ENCODE results near the gene ZMYND19.

Gene ZMYND19

GRCh38 chr9:137588891-137589290 is 1.4 kb downstream of the ZMYND19 start:
- no peak for TF ChIP-seq POLR2A (IDR thresholded peaks at IDR 0.05; ENCODE audit: low read length)
- no peak for TF ChIP-seq GATA1 (IDR thresholded peaks at IDR 0.05; ENCODE audit: low read depth, low read length)
- DNase-seq: no peak

- TF ChIP-seq POLR2A (IDR thresholded peaks at IDR 0.05; ENCODE audit: low read length) (no peak), GATA1 (IDR thresholded peaks at IDR 0.05; ENCODE audit: low read depth, low read length) (no peak)
- no peak for DNase-seq
Observed at GRCh38 chr9:137588311-137588710, 2.0 kb downstream of the ZMYND19 start.

DNA sequence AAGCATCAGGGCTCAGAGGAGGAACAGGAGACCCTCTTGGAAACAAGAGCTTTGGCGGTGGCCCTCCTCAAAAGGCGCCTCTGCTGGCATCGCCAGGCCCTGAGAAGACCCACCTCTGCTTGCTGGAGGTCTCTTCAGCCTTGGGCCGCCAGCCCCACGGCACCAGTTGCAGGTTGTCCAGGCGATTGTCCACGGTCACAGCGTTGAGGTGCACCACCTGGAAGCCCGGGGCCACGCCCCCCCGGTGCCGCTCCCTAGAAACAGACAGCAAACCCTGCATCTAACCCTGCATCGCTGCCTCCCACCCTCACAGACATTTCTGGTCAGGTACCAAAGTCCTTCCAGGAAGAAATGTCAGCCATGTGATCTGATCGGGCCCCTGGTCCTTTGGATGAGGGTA is 3.5 kb downstream of the ZMYND19 start:
- DNase-seq: no peak
- no peak for TF ChIP-seq POLR2A (IDR thresholded peaks at IDR 0.05; ENCODE audit: low read length)
- no peak for TF ChIP-seq GATA1 (IDR thresholded peaks at IDR 0.05; ENCODE audit: low read depth, low read length)

GRCh38 chr9:137583957-137584356 is 6.4 kb downstream of the ZMYND19 start:
- no peak for DNase-seq
- TF ChIP-seq GATA1 (IDR thresholded peaks at IDR 0.05; ENCODE audit: low read depth, low read length) (no peak), POLR2A (IDR thresholded peaks at IDR 0.05; ENCODE audit: low read length) (no peak)

- no peak for TF ChIP-seq GATA1 (IDR thresholded peaks at IDR 0.05; ENCODE audit: low read depth, low read length)
- TF ChIP-seq POLR2A (IDR thresholded peaks at IDR 0.05; ENCODE audit: low read length): no peak
- DNase-seq: no peak
Observed at GRCh38 chr9:137583347-137583746, 7.0 kb downstream of the ZMYND19 start.

DNA sequence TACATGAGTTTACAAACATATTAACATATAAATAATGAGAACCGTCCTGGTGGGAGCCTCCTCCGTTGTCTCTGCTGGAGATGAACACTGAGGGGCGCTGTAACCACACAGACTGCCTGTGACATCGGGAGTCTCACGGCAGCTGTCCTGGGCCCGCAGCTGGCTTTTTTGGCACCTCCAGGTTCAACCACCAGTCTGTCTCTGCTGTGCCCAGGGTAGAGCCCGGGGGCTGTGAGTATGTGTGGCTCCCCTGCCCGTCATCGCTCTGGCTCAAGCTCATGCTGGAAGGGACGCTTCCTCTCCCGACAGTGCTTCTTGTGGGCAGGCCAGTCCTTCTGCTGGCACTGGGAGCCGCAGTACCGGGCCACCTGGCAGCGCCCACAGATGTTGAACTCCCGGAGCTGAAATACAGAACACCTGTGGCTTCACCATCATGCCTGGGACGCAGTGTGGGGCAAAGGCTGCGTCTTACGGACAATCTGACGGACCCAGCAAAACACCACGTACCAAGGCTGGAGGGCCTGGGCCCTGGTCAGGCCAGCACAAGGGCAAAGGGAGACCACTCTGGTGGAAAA is 7.9 kb downstream of the ZMYND19 start:
- DNase-seq: peak; percentile 29 to 45
- TF ChIP-seq GATA1 (IDR thresholded peaks at IDR 0.05; ENCODE audit: low read depth, low read length) (no peak), POLR2A (IDR thresholded peaks at IDR 0.05; ENCODE audit: low read length) (no peak)

DNA sequence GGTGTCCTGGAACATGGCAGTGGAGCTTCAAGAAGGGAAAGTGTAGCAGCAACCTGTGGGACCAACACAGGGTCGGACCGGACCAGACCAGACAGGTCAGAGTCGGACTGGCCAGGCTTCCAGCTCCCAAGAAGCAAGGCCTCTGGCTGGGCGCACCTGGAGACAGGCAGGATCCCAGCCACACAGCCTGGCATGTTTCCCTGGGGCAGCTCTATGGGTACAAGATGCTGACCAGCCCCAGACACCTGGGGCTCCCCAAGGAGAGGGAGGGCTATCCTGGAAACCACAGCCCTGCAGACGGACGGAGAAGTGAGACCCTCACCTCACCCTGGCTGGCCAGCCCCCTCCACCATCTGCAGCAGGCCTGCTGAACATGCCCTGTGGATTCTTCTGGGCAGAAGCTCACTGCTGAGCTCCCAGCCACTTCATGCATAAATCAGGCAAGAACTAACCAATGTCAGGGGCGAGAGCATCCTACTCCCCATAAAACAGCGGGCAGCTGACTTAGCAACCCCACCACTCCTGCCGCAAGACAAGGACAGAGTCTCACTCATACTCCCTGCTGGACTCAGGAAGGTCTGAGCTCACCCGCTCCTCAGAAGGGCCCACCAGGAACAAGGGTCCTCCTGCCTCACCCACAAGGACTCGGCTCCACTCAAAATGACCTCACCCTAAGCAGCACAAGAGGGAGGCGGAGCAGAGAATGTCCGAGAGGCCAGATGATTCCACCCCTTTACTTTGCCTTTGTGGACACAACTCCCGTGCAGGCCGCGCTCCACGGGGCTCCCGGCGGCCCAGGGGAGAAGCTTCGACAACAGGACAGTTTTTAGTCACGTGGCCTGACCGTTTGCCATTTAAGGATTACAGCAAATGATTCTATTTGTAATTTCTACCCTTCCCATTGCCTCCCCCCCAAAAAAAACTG is 8.7 kb downstream of the ZMYND19 start:
- DNase-seq: no peak
- TF ChIP-seq GATA1 (IDR thresholded peaks at IDR 0.05; ENCODE audit: low read depth, low read length) (no peak), POLR2A (IDR thresholded peaks at IDR 0.05; ENCODE audit: low read length) (no peak)

- TF ChIP-seq POLR2A (IDR thresholded peaks at IDR 0.05; ENCODE audit: low read length): no peak
- no peak for TF ChIP-seq GATA1 (IDR thresholded peaks at IDR 0.05; ENCODE audit: low read depth, low read length)
- no peak for DNase-seq
Observed at GRCh38 chr9:137580954-137581322, 9.4 kb downstream of the ZMYND19 start.

- no peak for TF ChIP-seq POLR2A (IDR thresholded peaks at IDR 0.05; ENCODE audit: low read length)
- TF ChIP-seq GATA1 (IDR thresholded peaks at IDR 0.05; ENCODE audit: low read depth, low read length): no peak
- no peak for DNase-seq
Observed at GRCh38 chr9:137580209-137580953, 9.9 kb downstream of the ZMYND19 start.

- DNase-seq: no peak
- no peak for TF ChIP-seq GATA1 (IDR thresholded peaks at IDR 0.05; ENCODE audit: low read depth, low read length)
- no peak for TF ChIP-seq POLR2A (IDR thresholded peaks at IDR 0.05; ENCODE audit: low read length)
Observed at GRCh38 chr9:137579259-137579604, 11.1 kb downstream of the ZMYND19 start.

GRCh38 chr9:137578518-137579258 is 11.6 kb downstream of the ZMYND19 start, which contains the start of gene DPH7:
Gene DPH7, minus strand, starts transcription at chr9:137578925. Its CDS starts 148 bp downstream, at chr9:137578777.
- DNase-seq: peak; percentile 93 to 96
- TF ChIP-seq POLR2A (IDR thresholded peaks at IDR 0.05; ENCODE audit: low read length) (peak; percentile 82), GATA1 (IDR thresholded peaks at IDR 0.05; ENCODE audit: low read depth, low read length) (no peak)

DNA sequence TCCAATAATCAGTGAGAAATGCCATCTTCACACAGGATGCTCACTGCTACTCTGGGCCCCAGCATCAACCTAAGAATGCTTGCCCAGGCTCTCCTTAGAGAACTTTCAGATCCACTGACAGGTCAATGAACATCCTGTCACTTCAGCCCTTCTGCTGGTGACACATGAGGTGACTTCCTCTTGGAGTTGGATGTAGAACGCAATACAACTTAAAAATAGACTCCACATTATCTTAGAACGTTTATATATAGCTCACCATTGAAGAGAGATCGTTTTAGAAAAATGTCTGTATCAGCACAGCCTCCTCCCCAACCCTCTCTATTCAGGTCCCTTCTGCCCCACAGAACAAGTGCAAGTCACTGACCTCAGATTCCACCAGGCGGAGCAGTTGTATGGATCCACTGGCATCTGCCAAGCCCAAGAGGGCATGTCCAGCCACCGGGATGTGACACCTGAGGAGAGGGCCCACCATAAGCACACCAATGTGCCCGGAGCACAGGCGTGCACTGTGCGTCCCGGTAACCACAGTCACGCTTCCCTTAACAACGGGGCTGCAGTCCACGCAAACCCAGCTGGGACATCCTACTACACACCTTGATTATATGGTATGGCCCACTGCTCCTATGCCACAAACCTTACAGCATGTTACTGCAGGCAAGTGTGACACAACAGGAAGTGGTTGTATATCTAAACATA is 14.4 kb downstream of the ZMYND19 start:
- TF ChIP-seq GATA1 (IDR thresholded peaks at IDR 0.05; ENCODE audit: low read depth, low read length): no peak
- no peak for TF ChIP-seq POLR2A (IDR thresholded peaks at IDR 0.05; ENCODE audit: low read length)
- DNase-seq: peak in 1 of 2 experiments; percentile 57

DNA sequence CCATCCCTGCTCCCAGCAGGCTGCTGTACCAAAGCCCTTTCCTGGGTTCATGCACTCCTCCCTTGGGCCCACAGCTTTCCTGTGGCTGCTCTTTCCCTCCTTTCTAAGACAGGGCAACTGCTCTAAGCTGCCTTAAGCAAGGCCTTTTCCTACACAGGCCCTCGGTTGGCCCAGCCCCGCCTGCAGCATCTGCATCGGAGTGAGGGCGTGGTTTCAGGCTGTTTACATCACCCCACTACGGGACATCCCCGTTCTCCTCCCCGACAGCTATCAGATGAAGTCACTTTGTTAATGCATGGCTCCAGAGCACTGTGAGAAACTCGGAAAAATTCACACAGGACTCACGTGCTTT is 15.0 kb downstream of the ZMYND19 start:
- no peak for TF ChIP-seq POLR2A (IDR thresholded peaks at IDR 0.05; ENCODE audit: low read length)
- TF ChIP-seq GATA1 (IDR thresholded peaks at IDR 0.05; ENCODE audit: low read depth, low read length): no peak
- peak; percentile 78 to 91 for DNase-seq
